ENCODE measurements around the gene FZD8. TPM values are rescaled to one million over a fixed set of nuclear protein-coding genes. Genes with fewer than 3 reads are reported as not detected.
A peak's percentile ranks its signal among the peaks of the same experiment; 100 is the strongest.

The FZD8 gene
- total RNA-seq, 1 donor from 2014 or later: 43.5 TPM

GRCh38 chr10:35613107-35613440, 29.0 kb downstream of the FZD8 start:
- intact Hi-C loops (cut with DNase I): no loop called here
- no peak for DNase-seq (ENCODE audit: low spot score)
- no peak for ATAC-seq

DNA sequence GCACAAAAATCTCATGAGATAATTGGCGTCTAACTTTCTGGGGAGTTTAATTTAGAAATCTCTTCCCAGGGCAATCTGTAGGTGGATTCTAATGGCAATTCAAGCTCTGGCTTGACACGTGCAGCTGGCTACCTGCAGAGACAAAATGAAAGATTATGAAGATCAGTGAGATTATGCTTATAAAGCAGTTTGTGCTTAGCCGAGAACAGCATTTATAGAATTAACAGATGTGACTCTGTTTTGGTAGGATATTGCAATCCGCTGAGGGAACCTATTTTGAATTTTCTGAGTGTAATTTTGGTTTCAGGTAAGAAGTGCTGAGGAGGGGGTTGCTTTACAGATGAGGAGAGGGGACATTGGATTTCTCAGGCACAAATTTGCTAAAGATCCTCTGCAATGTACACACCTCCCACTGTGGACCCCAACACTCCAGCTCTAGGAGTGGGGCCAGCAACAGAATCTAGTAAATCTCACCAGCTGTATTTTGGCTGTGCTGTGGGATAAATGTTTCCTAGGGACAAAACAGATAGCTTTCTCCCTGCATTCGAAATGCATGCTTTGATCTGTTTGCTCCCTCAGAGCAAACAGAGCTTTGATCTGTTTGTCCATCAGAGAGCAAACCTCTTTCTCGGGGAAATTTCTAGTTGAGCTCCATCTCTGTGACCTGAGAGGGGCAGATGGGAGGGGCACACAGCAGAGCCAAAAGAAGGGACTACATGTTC, 29.6 kb downstream of the FZD8 start:
- intact Hi-C loops (cut with DNase I): no loop called here
- DNase-seq (ENCODE audit: low spot score): no peak
- ATAC-seq: no peak

DNA sequence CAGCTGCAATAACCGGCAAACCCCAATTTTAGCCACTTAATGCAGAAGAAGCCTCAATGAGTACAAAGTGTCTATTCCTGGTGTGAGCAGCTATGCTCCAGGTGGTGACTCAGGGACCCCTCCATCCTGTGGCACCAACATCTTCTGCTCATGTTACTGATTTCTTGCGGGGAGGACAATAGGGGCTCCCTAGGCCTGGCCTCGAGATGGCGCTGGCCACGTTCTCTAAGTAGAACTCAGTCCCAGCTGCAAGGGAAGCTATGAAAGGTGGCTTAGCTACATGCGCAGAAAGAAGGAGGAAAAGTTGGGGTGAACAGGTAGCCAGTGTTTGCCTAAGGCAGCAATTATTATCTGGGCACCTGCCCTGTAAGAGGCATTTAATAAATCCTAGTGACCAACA, 30.3 kb downstream of the FZD8 start:
- DNase-seq (ENCODE audit: low spot score): no peak
- ATAC-seq: no peak

GRCh38 chr10:35608328-35608672, 33.8 kb downstream of the FZD8 start:
- no peak for DNase-seq (ENCODE audit: low spot score)
- intact Hi-C loops (cut with DNase I): no loop called here
- ATAC-seq: no peak

More for the DNA sequence above, 30.3 kb downstream of the FZD8 start:
- intact Hi-C loops (cut with DNase I): no loop called here

GRCh38 chr10:35607475-35608327, 34.4 kb downstream of the FZD8 start:
- intact Hi-C loops (cut with DNase I): no loop called here
- ATAC-seq (peak; percentile 34), DNase-seq (ENCODE audit: low spot score) (no peak)

- ATAC-seq: peak; percentile 27
- intact Hi-C loops (cut with DNase I): no loop called here
- no peak for DNase-seq (ENCODE audit: low spot score)
Measured at GRCh38 chr10:35606430-35606829, 35.7 kb downstream of the FZD8 start.

GRCh38 chr10:35605191-35605590, 36.9 kb downstream of the FZD8 start, which contains the start of gene GJD4:
TSS of gene GJD4 (plus strand) at chr10:35605341. CDS start at chr10:35605568, 227 bp downstream.
- DNase-seq (ENCODE audit: low spot score) (no peak), ATAC-seq (no peak)
- intact Hi-C loops (cut with DNase I): no loop called here

- no peak for ATAC-seq
- intact Hi-C loops (cut with DNase I): no loop called here
- no peak for DNase-seq (ENCODE audit: low spot score)
Measured at GRCh38 chr10:35600193-35600592, 41.9 kb downstream of the FZD8 start.

DNA sequence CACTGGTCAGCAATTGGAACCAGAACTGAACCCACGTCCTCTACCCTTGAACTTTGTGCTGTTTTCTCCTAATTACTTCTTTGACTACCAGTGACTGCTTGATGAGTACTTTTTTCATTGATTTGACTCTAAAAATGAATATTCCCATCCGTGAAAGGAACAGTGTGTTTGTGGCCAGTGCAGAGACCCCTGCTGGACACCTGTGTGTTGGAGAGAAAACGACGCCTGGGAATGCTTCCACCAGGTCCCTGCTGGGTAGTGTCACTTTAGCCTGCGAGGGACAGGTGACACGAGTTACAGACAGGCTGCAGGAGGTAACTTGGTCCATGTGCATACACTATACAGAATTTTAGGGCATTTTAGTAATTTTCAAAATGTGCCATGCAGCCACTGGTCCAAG, 43.7 kb downstream of the FZD8 start:
- peak; percentile 36 for ATAC-seq
- no peak for DNase-seq (ENCODE audit: low spot score)
- intact Hi-C loops (cut with DNase I): no loop called here

DNA sequence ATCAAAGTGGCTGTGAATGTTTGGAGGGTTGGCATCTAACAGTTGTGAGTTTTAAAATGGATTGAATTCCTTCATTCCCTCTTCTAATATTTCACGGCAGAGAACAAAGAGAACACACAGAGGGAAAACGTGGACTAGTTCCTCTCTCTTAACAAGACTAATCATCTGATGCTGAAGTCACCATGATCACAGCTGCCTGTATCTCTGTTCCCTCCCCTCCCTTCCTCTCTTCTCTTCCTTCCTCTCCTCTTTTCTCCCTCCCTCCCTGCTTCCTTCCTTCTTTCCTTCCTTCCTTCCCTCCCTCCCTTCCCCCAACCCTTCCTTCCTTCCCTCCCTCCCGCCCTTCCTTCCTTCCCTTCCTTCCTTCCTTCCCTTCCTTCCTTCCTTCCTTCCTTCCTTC, 47.0 kb downstream of the FZD8 start:
- intact Hi-C loops (cut with DNase I): no loop called here

GRCh38 chr10:35594115-35595079, 47.7 kb downstream of the FZD8 start:
- no peak for DNase-seq (ENCODE audit: low spot score)
- no peak for ATAC-seq
- intact Hi-C loops (cut with DNase I): no loop called here

More for the DNA sequence above, 47.0 kb downstream of the FZD8 start:
- ATAC-seq (no peak), DNase-seq (ENCODE audit: low spot score) (no peak)

DNA sequence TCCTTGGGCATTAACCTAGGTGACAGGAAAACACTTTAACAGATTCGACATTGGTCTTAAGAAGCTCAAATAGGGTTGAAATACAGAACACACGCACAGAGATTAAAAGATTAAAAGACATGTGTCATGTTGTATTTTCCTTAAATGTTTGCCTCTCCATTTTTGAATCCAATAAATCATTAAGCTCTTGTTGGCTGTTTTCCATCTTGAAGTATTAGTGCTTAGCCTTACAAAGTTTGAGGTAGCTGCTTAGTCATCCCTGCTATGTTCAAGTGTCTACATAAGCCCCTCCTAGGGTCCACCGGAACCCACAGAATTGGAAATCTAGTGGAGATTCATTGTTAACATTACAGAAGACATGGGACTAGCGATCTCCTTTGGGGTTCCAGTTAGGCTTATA, 49.7 kb downstream of the FZD8 start:
- intact Hi-C loops (cut with DNase I): no loop called here
- no peak for ATAC-seq
- no peak for DNase-seq (ENCODE audit: low spot score)

DNA sequence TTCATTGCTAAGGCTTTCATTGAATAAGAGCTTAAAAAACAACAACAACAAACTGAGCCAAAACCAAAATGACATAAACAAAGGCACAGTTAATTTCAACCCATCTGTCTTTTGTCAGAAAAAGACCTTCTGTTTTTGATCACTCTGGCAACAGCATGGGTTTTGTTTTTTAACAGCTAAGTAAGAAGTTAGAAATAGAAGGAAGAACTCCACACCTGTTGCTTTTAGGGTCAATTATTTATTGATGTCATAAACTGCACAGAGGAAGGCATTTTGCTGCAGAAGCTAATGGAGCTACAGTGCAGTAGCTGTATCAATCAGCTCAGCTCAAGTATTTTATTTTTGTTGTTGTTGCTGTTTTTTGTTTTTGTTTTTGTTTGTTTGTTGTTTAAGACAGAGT, 53.3 kb downstream of the FZD8 start:
- ATAC-seq (no peak), DNase-seq (ENCODE audit: low spot score) (no peak)
- intact Hi-C loops (cut with DNase I): no loop called here

Other genes with a start within 250 kb of the FZD8 start
- gene GJD4, start 37.0 kb downstream of the FZD8 start, total RNA-seq: not detected